GM19193 (cell line): ENCODE data around the gene TNFAIP8.

Source experiments
- POLR2A ChIP-seq: IDR thresholded peaks from 4 replicates; pipeline ENCODE4 v1.6.1; 2011; ENCODE audit not compliant: insufficient read depth, insufficient read length; ENCODE audit errors: extremely low read depth

Gene TNFAIP8

GRCh38 chr5:119426057-119426456 lies 70.2 kb downstream of the TNFAIP8 start:
- no peak for TF ChIP-seq POLR2A

- TF ChIP-seq POLR2A, result no peak
Observed at GRCh38 chr5:119427060-119427459, 71.2 kb downstream of the TNFAIP8 start.

GRCh38 chr5:119435436-119436132 lies 79.8 kb downstream of the TNFAIP8 start:
- TF ChIP-seq POLR2A, result no peak

GRCh38 chr5:119439140-119439631 lies 83.4 kb downstream of the TNFAIP8 start:
- no peak for TF ChIP-seq POLR2A

- no peak for TF ChIP-seq POLR2A
Observed at GRCh38 chr5:119445544-119445943, 89.7 kb downstream of the TNFAIP8 start.
